ENCODE data around the gene WDR33. TPM values are rescaled to one million over a fixed set of nuclear protein-coding genes. Genes with fewer than 3 reads are reported as not detected.

Gene WDR33
- total and polyA plus RNA-seq, 2 of the 13 experiments (the other 11 are each of a cell fraction or from before 2014, with no cell fraction given) = 54.9 to 78.2 TPM

DNA sequence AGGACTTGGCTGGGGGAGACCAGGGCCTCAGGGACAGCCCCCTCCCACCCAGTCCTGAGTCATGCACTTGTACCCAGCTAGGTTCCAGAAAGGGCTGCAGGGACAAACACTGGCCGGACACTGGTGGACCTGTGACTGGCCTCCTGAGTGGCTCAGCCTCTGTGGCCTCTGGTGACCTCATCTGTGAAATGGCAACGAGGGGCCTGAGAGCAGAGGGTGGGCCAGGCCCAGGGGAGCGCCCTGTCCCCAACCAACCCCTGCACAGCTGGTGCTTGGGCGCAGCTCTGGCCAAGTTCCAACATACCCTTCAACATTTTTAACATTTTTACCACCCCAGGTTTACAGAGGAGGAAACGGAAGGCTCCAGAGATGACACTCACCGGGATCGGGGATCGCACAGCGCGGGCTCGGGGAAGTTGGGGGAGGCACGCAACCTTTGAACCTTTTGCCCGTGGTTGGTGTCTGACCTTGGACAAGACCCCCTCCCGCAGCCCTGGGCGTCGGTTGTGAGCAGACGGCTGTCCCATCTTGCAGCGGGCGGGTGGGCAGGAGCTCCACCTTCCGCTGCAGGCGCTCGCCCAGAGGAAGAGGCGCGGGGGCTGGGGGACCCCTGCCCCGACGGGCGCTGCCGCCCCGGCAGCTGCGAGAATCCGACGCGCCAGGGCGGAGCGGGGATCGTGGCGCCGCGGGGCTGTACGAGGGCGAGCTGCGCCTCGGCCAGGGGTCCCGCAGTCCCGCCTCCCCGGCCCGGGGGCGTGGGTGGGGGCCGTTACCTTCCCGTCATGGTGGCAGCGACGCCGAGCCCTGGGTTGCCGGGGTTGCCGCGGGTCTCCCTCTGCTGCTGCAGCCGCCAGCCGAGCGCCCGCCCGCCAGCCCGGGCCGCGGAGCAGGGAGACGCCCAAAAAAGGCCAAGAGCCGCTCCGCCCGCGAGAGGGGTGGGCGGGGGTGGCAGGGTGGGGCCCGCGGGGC is 136.4 kb downstream of the WDR33 start (continued):
- TF ChIP-seq ZNF503 (CRISPR knock-in tag; IDR thresholded peaks at IDR 0.05) = no peak
- TF ChIP-seq PTBP1 (IDR thresholded peaks at IDR 0.05; ENCODE audit: low read depth, low read length, poor library complexity, severe bottlenecking) = no peak
- 0 out of 2 replicates have a peak, but pooled peaks have one; percentile 19 for TF ChIP-seq HNRNPL (IDR thresholded peaks at IDR 0.05; ENCODE audit: low read depth, low read length)
- no peak for TF ChIP-seq ISX (CRISPR knock-in tag; conservative IDR thresholded peaks at IDR 0.05)
- TF ChIP-seq, protein P1, sequence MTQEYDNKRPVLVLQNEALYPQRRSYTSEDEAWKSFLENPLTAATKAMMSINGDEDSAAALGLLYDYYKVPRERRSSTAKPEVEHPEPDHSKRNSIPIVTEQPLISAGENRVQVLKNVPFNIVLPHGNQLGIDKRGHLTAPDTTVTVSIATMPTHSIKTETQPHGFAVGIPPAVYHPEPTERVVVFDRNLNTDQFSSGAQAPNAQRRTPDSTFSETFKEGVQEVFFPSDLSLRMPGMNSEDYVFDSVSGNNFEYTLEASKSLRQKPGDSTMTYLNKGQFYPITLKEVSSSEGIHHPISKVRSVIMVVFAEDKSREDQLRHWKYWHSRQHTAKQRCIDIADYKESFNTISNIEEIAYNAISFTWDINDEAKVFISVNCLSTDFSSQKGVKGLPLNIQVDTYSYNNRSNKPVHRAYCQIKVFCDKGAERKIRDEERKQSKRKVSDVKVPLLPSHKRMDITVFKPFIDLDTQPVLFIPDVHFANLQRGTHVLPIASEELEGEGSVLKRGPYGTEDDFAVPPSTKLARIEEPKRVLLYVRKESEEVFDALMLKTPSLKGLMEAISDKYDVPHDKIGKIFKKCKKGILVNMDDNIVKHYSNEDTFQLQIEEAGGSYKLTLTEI (CRISPR knock-in tag; conservative IDR thresholded peaks at IDR 0.05) = no peak
- TF ChIP-seq, protein P2, sequence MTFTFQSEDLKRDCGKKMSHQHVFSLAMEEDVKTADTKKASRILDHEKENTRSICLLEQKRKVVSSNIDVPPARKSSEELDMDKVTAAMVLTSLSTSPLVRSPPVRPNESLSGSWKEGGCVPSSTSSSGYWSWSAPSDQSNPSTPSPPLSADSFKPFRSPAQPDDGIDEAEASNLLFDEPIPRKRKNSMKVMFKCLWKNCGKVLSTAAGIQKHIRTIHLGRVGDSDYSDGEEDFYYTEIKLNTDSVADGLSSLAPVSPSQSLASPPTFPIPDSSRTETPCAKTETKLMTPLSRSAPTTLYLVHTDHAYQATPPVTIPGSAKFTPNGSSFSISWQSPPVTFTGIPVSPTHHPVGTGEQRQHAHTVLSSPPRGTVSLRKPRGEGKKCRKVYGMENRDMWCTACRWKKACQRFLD (CRISPR knock-in tag; IDR thresholded peaks at IDR 0.05; ENCODE audit: borderline replicate concordance) = no peak
- TF ChIP-seq POGZ (CRISPR knock-in tag; IDR thresholded peaks at IDR 0.05) = no peak
- TF ChIP-seq PCBP1 (IDR thresholded peaks at IDR 0.05; ENCODE audit: borderline replicate concordance, low read depth, low read length) = 0 out of 2 replicates have a peak, but pooled peaks have one; percentile 41
- TF ChIP-seq ZNF563 (CRISPR knock-in tag; IDR thresholded peaks at IDR 0.05) = no peak
- TF ChIP-seq NR3C1 (CRISPR knock-in tag; IDR thresholded peaks at IDR 0.05) = no peak
- TF ChIP-seq RAD21 (CRISPR knock-in tag; IDR thresholded peaks at IDR 0.05) = no peak
- TF ChIP-seq ZNF335 (CRISPR knock-in tag; IDR thresholded peaks at IDR 0.05) = no peak
- TF ChIP-seq YEATS2 (CRISPR knock-in tag; IDR thresholded peaks at IDR 0.05; ENCODE audit: borderline replicate concordance) = no peak
- TF ChIP-seq GMEB1 (CRISPR knock-in tag; IDR thresholded peaks at IDR 0.05; ENCODE audit: borderline replicate concordance) = no peak
- TF ChIP-seq ZNF768 (CRISPR knock-in tag; IDR thresholded peaks at IDR 0.05) = no peak
- no peak for TF ChIP-seq ZNF644 (CRISPR knock-in tag; IDR thresholded peaks at IDR 0.05; ENCODE audit: low read depth)
- no peak for TF ChIP-seq TEAD2 (CRISPR knock-in tag; IDR thresholded peaks at IDR 0.05)
- TF ChIP-seq HIVEP1 (CRISPR knock-in tag; IDR thresholded peaks at IDR 0.05) = no peak
- TF ChIP-seq KDM6A (CRISPR knock-in tag; IDR thresholded peaks at IDR 0.05; ENCODE audit: low read depth) = no peak
- no peak for TF ChIP-seq ZFP36L2 (CRISPR knock-in tag; IDR thresholded peaks at IDR 0.05)
- TF ChIP-seq ZSCAN21 (CRISPR knock-in tag; IDR thresholded peaks at IDR 0.05; ENCODE audit: borderline replicate concordance) = no peak
